HG03139 (cell line): Measurements from ENCODE around the gene CLSTN1.

Source experiments
- ATAC-seq: cut with Tn5 transposase; IDR thresholded peaks from one replicate; pipeline ENCODE4 v1.9.1; 2021; ENCODE audit not compliant: unreplicated experiment

CLSTN1 gene

DNA sequence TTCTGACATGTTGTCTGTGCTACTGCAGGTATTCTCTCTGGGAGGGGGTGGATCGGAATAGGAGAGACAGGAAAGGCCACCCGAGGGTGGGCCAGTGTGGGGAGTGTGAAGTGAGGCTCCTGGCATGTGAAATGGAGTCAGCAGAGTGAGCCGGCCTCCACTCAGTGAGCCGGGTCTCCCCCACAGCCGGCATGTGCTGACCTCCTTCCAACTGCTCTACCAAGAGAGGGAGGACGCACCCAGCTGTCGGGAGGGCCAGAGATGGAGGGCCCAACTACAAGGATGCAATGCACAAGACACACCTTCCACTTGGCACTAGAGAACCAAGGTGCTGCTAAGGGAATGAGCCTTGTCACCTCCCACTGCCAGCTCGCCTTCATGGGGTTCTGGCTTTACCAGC, 28.2 kb upstream of the CLSTN1 start:
- no peak for ATAC-seq

DNA sequence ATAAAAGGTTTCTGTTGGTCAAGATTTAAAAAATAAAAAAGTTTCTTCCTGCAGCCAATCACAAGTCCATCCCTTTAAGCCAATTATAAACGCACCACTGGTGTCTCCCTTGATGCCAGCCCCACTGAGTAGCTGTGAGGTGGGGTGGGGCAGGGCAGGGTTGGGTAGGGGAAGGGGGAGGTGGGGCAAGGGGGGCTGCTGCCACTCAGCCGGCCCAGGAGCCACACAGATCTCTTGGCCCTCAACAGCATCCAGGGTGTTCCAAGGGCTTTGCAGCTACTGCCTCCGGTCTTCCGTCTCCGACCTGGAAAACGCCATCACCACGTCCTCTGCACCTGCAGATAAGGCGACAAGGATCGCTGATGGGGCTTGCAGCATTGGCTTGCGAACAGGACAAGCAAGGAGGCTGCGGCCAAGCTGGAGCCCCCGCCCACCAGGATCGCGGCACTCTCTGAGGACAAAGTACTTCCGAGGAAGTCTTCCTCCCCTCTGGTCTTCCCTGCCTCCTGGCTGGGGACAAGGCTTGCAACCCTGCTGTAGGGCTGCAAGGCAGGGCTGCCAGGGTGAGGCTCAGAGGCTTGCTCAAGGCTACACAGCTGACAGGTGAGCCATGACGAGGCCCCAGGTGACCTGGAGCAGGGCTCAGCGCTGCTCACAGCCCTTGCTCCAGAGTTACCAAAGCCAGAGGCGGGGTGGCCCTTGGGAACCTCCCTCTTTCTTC, 26.8 kb upstream of the CLSTN1 start:
- ATAC-seq: no peak

DNA sequence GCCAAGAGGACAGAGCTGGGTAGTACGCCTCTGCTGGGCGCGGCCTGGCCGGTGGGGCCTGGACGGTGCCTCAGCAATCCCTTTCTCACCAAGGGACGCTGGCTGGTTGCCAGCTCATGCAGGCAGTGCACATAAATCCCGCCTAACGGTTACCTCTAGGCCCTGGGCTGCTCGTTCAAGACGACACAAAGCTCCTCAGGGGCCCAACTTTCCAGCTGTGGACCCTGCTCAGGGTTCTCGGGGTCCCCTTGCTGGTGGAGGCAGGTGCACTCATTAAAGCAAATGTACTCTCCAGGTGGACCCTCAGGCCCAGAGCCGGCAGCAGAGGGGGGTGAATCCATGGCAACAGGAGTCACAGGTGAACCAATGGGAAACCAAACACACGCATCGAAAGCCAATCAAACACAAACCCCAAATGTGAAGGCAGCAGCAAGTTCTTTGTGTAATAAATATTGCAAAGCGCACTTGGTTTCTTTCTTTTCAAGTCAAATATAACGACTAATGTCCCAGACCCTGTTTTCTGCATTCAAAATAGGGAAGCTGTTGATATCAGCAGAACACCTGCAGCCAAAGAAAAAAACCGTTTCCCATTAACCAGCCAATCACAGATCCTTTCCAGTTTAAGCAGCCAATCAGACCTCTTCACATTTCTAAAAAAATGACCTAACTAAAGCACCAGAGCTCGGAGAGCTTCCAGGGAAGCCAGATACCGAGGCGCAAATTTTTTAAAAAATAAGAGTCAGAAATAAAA, 26.1 kb upstream of the CLSTN1 start:
- ATAC-seq: no peak

DNA sequence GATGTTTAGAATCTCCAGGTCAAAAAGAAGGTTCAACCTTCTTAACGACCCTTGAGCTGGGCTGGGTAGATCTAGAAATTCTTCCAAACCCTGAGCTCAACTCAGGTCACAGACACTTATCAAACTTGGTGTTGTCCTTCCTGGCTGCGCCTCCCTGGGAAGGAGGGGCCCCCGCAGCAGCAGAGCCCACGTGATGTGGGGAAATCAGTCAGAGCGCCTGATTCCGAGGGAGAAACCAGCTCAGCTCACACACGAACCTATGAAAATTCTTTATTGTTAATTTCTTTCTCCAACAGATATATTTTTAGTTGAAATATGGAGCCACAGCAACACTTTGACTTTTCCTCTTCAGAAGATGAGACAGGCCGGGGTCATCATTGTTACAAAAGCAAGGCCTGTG, 24.3 kb upstream of the CLSTN1 start:
- ATAC-seq: no peak

DNA sequence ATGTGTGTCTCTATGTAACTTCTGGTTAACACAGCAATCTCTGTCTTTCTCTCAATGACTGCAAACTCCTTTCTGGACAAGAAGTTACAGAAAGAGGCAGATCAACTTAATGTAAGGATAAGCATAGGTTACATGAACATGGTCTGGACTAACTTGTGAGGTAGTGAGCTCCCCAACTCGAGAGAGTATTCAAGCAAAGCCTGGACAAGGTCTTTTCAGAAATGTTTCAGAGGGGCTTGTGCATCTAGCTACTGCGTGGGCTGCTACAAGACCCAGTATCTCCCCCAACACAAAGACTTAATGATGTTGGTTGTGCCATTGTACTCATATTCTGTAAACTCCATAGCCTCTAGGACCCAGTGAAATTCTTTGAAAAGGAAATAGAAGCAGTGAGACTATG, 23.5 kb upstream of the CLSTN1 start:
- ATAC-seq: no peak

DNA sequence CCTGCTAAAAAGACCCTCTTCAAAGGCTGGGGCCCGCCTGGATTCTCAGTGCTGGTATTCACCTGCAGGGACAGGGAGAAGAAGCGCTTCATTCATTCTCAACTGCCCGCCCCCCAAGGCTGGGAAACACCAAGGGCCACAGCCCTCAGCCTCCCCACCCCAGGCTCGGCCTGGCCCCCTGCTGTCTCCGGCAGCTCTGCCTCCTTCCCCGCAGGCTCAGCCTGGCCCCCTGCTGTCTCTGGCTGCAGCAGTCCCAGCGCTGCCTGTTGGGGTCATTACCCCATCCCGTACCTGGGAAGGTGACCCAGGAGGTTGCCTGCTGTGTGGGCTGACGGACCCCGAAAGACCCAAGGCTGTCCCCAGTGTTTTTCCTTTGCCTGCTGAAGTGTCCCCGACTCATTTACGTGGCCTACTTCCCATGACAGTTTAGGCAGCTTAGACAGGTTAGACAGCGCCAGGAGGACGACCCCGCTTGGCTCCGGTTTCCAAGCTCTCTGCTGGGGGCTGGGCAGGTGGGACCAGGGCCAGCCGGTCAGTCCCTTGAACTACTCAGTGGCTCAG, 22.9 kb upstream of the CLSTN1 start:
- ATAC-seq: no peak

DNA sequence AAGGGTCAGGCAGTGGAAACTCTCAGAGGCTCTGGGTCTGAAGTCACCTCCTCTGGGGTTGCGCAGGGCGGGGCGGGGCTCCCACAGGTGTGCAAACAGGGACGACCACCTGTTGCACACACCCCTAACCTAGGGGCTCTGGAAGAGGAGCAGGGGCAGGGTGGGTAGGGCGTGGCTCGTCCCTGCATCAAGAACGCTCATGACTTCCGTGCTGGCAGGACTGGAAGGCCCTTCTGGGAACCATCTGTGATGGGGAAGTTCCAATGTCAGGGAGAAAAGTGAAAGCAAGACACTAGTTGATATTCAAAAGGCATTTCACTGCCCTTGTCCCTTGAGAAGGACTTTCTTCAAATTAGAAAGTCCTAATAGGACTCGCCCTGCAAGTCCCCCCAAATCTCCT, 22.1 kb upstream of the CLSTN1 start:
- no peak for ATAC-seq

DNA sequence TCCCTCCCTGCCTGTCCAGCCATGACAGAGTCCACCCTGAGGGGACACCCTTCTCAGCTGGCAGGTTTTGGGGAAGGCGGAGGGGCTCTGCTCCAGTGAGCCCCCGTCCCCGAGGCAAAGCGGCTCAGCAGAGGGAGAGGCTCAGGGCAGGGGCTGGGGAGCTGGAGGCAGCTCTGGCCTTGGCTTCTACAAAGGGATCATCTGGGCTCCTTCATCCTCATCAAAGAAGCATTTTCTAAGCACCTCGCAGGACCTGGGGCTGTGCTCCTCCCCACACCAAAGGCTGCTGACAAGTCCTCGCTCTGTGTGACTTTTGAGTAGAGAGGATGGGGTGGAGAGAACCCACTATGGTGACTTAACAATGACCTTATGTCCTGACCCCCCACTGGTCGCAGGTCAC, 21.0 kb upstream of the CLSTN1 start:
- no peak for ATAC-seq

DNA sequence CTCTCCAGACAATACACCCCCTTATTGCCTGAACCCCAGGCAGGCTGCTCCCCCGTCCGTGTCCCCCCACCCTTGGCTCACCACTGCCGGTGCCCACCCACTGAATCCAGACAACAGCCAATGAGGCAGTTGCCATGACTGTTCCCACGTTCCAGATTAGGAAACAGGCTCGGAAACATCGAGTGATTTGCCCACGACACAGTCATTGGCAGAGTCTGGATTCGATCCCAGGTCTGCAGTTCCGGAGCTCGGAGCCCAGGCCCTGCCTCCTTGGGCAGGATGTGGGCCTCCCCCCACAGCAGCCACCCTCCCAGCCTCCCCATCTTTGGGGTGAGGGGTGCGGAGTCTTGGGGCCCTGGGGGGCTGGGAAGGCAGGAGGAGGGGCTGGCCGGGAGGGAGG, 20.3 kb upstream of the CLSTN1 start:
- ATAC-seq: no peak

DNA sequence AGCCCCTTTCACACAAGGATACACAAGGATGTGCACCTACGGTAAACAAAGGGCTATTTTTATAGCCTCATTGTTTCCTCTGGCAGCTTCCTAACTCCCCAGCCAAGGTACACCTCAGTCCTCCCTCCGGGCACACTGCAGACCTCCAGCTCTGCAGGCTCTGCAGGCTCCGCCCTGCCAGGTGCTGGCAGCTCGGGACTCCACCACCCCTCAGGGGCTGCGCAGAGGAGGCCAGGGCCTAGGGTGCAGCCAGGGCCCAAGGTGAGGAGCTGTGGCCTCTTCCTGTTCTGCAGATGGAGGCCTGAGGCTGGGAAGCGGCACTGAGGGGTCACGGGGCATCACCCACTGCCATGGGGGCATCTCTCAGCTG, 19.8 kb upstream of the CLSTN1 start:
- no peak for ATAC-seq

DNA sequence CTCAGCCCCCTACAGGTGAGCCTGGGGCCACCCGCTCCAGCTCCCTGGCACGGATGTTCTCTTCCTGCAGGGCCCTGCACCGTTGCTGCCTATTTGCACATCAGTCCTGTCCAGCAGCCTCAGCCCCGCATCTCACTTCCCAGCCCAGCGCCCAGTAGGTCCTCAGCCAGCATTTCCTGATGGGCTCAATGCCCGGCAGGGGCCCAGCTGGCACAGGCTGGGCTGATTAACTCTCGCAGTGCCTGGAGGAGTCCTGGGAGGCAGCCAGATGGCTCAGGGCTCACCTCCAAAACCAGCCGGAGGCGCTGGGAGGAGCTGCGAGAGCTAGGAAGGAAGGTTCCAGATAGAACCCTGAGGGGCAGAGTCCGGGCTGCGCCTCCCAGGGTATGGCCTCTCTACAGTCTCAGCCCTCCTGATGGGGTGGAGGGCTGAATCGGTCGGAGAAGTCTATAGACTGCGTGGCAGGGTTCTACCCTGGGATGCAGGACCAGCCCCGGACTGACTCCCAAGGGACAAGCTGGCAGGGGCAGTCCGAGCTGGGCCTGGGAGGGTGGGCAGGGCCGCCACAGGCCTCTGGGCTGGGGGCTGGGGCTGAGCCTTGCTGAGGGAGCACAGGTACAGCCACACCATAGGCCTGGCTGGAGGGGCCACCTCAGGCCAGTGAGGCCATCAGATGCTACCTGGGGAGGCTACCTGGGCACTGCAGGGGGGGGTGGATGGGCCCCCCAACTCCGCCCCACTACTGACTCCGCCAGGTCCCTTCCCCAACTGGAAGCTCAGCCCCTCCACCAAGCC, 19.2 kb upstream of the CLSTN1 start:
- ATAC-seq: no peak

DNA sequence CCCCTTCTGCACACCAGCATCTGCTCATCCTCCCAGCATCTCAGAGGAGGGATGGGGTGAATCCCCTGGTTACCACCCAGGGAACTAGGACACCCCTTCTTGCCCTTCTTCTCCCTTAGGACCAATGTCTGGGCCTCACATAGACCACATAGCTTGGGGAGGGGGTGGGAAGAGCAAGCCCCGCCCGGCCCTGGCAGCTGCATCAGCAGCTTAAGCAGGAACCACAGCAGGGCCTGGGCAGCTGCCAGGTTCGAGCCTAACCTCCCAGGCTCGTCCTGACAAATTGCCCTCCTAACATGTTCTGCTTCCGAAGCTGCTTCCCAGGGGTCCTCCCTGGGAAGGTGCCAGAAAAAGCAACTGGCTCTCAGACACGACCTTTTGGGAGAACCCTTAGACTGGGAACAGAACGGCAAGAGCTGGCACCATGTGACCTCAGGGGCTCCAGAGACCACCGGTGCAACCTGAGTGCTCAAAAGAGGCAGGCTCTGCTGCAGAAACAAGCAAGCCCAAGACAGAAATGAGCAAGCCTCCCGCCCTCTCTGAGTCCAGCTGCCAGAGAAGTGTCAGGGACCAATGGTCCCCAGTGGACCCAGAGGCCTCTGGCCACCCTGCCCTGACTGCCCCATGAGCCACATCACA, 18.4 kb upstream of the CLSTN1 start:
- ATAC-seq: no peak

DNA sequence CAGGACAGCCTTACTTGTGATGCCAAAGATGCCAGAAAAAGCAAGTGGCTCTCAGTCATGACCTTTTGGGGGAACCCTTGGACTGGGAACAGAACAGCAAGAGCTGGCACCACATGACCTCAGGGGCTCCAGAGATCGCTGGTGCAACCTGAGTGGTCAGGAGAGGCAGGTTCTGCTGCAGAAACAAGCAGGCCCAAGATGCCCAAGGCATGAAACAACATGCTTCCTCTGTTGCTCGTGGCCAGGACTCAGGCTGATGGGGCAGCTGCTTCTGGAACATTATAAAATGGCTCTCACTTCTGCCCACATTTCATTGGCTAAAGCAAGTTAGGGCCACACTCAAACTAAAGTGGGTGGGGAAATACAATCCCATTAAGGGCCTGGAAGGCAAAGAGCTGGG, 17.7 kb upstream of the CLSTN1 start:
- no peak for ATAC-seq

DNA sequence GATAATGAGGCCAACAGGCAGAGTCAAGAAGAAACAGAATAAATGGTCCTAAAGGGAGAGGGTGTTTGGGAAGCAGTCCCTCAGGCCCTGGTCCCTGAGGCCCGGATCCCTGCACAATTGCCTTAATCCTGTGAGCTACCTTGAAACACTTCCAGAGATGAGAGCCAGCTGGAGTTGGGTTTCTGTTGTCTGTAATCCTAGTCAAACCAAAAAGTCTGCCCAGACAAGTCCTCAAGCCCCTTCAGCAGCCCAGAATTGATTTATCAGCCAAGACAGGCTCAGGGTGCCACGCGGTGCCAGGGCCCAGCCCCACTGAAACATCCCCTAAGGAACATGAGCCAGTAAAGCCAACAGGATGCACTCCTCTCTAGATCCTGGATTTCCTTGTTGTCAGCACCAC, 16.4 kb upstream of the CLSTN1 start:
- no peak for ATAC-seq

DNA sequence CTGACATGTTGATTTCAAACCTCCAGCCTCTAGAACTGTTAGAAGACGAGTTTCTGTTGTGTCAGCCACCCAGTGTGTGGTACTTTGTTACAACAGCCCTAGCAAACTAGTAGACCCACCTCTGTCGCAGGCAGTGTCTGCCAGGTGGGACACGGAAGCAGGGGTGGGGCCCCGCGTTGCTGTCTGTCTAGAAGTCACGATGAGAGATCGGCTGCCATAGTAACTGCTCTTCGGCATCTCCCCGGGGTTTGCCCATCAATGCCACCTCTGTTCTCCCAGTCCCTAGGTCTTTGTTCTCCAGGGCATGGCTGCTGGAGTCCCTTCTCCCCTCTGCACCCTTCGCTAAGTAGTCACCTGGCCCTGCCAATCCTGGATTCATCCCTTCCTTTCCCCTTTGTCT, 15.2 kb upstream of the CLSTN1 start:
- no peak for ATAC-seq

DNA sequence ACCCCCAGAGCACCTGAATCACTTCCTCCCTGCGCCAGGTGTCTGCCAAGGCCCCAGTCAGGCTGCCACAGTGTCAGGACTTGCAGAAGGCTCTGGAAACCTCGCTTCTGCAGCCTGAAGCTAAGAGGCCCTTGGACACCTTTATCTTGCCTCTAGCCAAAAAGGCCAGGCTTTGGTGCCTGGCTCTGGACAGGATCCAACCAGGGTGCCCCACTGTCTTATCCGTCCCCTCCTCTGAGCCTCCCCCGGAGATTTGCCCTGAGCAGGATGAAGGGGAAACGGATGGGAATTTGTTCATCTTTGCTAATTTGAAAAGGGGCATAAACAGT, 12.8 kb upstream of the CLSTN1 start:
- ATAC-seq: no peak

DNA sequence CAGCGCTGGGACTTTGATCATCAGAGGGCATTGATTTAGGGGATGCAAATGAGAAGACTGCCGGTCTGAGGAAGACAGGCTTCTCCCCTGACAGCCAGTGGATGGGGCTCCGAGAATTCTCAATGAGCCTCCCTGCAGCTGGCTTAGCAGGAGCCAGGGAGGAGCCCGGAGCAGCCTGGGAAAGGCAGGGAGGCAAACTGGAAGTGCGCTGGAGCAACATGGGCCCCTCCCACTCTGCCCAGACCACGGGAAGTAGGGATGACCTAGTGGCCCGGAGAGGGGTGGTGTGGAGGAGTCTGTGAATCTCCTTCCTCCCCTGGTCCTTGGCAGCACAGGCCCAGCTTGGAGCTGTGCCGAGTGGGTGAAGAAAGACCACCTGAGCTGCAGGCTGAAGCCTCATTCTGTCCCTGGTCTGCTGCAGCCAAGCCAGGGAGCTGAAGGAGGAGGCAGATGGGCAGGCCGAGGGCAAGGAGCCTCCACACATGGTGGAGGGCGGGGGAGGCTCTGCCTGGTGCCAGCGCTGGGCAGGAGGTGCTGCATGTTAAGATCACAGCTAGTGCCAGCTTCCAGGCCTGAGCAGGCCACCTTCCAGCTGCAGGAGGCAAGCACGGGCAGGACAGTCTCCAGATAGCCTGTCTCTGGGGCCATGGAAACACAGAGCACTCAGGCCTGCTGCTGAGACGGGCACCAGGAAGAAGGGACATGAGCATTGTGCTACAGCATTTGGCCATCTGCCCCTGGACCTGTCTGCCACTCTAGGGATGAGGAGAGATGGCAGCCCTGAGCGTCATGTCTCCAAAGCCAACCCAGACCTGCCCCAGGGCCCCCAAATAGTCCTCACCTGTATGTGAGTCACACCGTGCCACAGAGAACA, 12.2 kb upstream of the CLSTN1 start:
- ATAC-seq: no peak

DNA sequence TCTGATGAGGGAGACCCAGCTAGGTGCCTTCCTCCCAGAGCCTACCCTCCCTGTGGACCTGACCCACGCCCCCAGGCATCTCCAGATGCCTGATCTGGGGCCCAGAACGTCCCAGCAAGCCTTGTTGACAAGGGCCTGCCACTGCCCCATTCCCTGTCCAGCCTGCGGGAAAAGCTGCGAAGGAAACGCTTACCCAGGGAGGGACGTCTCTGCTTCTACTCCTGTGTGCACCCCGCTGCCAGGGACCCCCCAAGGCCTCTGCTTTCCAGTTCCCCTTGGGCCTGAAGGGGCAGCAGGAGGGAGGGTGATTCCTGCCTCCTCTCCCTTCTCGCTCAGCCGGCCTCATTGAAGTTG, 11.6 kb upstream of the CLSTN1 start:
- no peak for ATAC-seq

DNA sequence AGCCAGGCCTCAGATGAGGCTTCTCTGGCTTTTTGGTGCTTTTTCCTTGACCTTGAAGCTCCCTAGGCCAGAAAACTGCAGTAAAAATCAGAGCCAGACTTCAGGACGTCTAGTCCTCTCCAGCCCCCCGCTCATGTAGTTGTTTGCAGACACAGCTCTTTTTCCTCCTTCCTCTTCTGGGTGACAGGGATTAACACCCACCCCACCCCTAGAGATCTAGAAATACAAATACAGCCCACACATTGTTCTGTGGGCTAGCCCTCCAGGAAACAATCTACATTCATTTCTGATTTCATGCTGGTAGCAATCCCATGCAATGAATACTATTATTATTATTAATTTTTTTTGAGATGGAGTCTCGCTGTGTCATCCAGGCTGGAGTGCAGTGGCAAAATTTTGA, 9.9 kb upstream of the CLSTN1 start:
- no peak for ATAC-seq

DNA sequence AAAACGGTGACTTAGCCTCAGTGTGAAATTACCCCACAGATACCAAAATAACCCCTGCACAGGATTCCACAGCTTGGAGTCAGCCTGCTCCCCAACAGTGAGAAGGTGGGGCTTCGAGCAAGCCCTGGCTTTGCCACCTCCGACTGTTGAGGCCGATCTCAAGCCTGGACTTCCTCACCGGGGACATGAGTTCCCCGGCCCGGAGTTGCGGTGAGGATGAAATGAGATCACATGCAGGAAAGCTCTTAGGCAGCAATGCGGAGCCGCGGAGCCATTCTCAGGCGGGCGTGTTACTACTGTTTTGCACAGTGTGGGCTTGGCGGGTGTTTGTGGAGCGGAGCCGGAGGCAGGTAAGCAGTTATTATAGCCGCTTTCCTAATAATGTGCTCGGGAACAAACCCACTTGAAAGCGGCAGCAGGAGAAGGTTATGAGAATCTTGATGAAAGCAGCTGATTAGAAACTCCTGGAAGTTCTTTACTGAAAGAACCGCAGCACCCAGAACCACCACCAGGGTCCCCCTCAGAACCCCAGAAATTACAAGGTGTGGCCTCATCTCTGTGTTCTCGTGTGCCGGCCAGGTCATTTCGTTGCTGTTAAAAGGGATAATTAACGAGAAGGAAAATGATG, 3.9 kb upstream of the CLSTN1 start:
- no peak for ATAC-seq
